ENCODE results near the gene MYO1E.

DNA sequence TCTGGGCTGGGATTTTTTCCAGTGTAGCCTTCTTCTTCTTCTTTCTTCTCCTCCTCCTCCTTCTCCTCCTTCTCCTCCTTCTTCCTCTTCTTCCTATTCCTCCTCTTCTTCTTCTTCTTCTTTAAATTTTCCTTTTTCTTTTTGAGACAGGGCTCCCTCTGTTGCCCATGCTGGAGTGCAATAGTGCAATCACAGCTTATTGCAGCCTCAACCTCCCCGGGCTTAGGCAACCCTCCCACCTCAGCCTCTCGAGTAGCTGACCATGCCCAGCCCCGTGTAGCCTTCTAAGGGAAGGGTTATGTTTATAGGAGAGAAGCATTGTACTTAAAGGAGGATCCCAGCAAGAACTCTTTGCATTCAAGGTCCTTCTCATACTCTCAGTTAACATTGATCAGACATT lies 24.0 kb upstream of the MYO1E start:
- TF ChIP-seq CTCF (IDR thresholded peaks at IDR 0.05; ENCODE audit: insufficient read depth, low read length, poor library complexity, severe bottlenecking) (peak; percentile 33), EZH2phosphoT487 (conservative IDR thresholded peaks at IDR 0.05; ENCODE audit: low read length) (no peak)
